Ishikawa (cell line): ENCODE results near the gene CPNE4.

ENCODE experiments used
- CEBPB ChIP-seq: IDR thresholded peaks from 2 replicates; pipeline ENCODE4 v1.6.1; 2012
- EGR1 ChIP-seq: IDR thresholded peaks from 2 replicates; pipeline ENCODE4 v1.6.1; 2012
- EP300 ChIP-seq: IDR thresholded peaks from 2 replicates; pipeline ENCODE4 v1.6.1; 2012; ENCODE audit warnings: borderline replicate concordance
- NFIC ChIP-seq: IDR thresholded peaks from 2 replicates; pipeline ENCODE4 v1.6.1; 2012
- RAD21 ChIP-seq: IDR thresholded peaks from 2 replicates; pipeline ENCODE4 v1.6.1; 2012; ENCODE audit warnings: low read depth
- TAF1 ChIP-seq: IDR thresholded peaks from 2 replicates; pipeline ENCODE4 v1.6.1; 2012; ENCODE audit warnings: low read depth, mild to moderate bottlenecking
- TCF12 ChIP-seq: IDR thresholded peaks from 2 replicates; pipeline ENCODE4 v1.6.1; 2012; ENCODE audit warnings: low read depth
- TEAD4 ChIP-seq: IDR thresholded peaks from 2 replicates; pipeline ENCODE4 v1.6.1; 2012
- YY1 ChIP-seq: IDR thresholded peaks from 2 replicates; pipeline ENCODE4 v1.6.1; 2012; ENCODE audit warnings: low read depth
- ZBTB7A ChIP-seq: IDR thresholded peaks from 2 replicates; pipeline ENCODE4 v1.6.1; 2012; ENCODE audit warnings: low read depth
- TF ChIP-seq, protein P1 (sequence below): IDR thresholded peaks from 2 replicates; pipeline ENCODE4 v1.6.1; 2012
- TF ChIP-seq, protein P2 (sequence below): IDR thresholded peaks from 2 replicates; pipeline ENCODE4 v1.6.1; 2012; ENCODE audit warnings: low read depth, mild to moderate bottlenecking
- TF ChIP-seq, protein P3 (sequence below): IDR thresholded peaks from 2 replicates; pipeline ENCODE4 v1.6.1; 2012

DNA sequence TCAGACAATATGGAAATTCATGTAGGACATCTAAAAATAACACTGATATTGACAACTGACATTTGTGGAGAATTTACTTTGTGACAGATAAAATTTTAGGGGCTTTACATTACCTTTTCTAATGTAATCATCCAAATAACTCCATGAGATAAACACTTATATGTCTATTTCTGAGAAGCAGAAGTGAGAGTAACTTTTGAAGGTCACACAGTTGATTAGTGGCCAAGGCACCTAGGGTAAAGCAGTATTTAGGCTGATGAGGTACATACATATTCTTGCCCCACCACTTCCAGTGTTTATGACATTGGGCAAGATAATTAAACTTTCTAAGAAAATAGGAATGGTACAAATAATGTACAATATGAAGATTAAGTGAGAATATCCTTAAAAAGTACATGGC is 248.4 kb downstream of the CPNE4 start:
- no peak for TF ChIP-seq RAD21
- TF ChIP-seq EP300, result no peak
- no peak for TF ChIP-seq NFIC
- TF ChIP-seq, protein P1, sequence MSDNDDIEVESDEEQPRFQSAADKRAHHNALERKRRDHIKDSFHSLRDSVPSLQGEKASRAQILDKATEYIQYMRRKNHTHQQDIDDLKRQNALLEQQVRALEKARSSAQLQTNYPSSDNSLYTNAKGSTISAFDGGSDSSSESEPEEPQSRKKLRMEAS, result no peak
- TF ChIP-seq, protein P2, sequence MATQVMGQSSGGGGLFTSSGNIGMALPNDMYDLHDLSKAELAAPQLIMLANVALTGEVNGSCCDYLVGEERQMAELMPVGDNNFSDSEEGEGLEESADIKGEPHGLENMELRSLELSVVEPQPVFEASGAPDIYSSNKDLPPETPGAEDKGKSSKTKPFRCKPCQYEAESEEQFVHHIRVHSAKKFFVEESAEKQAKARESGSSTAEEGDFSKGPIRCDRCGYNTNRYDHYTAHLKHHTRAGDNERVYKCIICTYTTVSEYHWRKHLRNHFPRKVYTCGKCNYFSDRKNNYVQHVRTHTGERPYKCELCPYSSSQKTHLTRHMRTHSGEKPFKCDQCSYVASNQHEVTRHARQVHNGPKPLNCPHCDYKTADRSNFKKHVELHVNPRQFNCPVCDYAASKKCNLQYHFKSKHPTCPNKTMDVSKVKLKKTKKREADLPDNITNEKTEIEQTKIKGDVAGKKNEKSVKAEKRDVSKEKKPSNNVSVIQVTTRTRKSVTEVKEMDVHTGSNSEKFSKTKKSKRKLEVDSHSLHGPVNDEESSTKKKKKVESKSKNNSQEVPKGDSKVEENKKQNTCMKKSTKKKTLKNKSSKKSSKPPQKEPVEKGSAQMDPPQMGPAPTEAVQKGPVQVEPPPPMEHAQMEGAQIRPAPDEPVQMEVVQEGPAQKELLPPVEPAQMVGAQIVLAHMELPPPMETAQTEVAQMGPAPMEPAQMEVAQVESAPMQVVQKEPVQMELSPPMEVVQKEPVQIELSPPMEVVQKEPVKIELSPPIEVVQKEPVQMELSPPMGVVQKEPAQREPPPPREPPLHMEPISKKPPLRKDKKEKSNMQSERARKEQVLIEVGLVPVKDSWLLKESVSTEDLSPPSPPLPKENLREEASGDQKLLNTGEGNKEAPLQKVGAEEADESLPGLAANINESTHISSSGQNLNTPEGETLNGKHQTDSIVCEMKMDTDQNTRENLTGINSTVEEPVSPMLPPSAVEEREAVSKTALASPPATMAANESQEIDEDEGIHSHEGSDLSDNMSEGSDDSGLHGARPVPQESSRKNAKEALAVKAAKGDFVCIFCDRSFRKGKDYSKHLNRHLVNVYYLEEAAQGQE, result no peak
- no peak for TF ChIP-seq YY1
- TF ChIP-seq TCF12, result no peak
- TF ChIP-seq TEAD4, result no peak
- no peak for TF ChIP-seq CEBPB
- TF ChIP-seq ZBTB7A, result no peak
- TF ChIP-seq, protein P3, sequence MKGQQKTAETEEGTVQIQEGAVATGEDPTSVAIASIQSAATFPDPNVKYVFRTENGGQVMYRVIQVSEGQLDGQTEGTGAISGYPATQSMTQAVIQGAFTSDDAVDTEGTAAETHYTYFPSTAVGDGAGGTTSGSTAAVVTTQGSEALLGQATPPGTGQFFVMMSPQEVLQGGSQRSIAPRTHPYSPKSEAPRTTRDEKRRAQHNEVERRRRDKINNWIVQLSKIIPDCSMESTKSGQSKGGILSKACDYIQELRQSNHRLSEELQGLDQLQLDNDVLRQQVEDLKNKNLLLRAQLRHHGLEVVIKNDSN, result no peak
- TF ChIP-seq EGR1, result no peak
- no peak for TF ChIP-seq TAF1
